ENCODE data around the gene GPBP1L1.

GRCh38 chr1:45635211-45635610 lies 51.1 kb downstream of the GPBP1L1 start:
- TF ChIP-seq CTCF (IDR thresholded peaks at IDR 0.05; ENCODE audit: insufficient read depth, low read length) (no peak), GABPA (IDR thresholded peaks at IDR 0.05; ENCODE audit: low read depth) (no peak)

Data from HL-60 (cell line).